Liver (tissue), 9 donors: ENCODE measurements around the gene PHF21B. TPM values are rescaled to one million over a fixed set of nuclear protein-coding genes. Genes with fewer than 3 reads are reported as not detected.

ENCODE experiments used
- DNase-seq: peaks from one replicate; pipeline ENCODE4 v3.0.0-alpha.2; 2017; ENCODE audit warnings: low spot score
- H3K27ac ChIP-seq, 2 donors: one replicate each; pipeline ENCODE4 v1.7.0; 2013; ENCODE audit warnings: inconsistent platforms in 2 of 2, low read length in 2 of 2, control low read depth in 1 of 2, low read depth in 1 of 2, mild to moderate bottlenecking in 1 of 2
- H3K27me3 ChIP-seq, 4 donors: one replicate each; pipeline versions ENCODE4 v1.6.1 to v1.7.0; 2013; ENCODE audit warnings: low read length in 3 of 4, inconsistent platforms in 1 of 4, mild to moderate bottlenecking in 1 of 4, moderate library complexity in 1 of 4; ENCODE audit not compliant: control insufficient read depth in 4 of 4, insufficient read depth in 4 of 4
- H3K36me3 ChIP-seq, 4 donors: one replicate each; pipeline versions ENCODE4 v1.6.1 to v1.7.0; 2013; ENCODE audit warnings: low read length in 3 of 4, mild to moderate bottlenecking in 3 of 4, low read depth in 1 of 4, moderate library complexity in 1 of 4; ENCODE audit not compliant: control insufficient read depth in 4 of 4, insufficient read depth in 3 of 4
- H3K4me1 ChIP-seq, 4 donors: one replicate each; pipeline versions ENCODE4 v1.6.1 to v1.7.0; 2013; ENCODE audit warnings: low read length in 3 of 4, mild to moderate bottlenecking in 3 of 4, moderate library complexity in 1 of 4; ENCODE audit not compliant: control insufficient read depth in 4 of 4, insufficient read depth in 4 of 4
- H3K4me3 ChIP-seq, 3 donors: one replicate each; pipeline versions ENCODE4 v1.6.1 to v1.7.0; 2013; ENCODE audit warnings: low read length in 3 of 3, control low read depth in 1 of 3, low read depth in 1 of 3, mild to moderate bottlenecking in 1 of 3
- H3K9ac ChIP-seq, 2 donors: one replicate each; pipeline ENCODE4 v1.7.0; 2013; ENCODE audit warnings: low read length in 2 of 2, mild to moderate bottlenecking in 2 of 2, moderate library complexity in 2 of 2, control low read depth in 1 of 2, low read depth in 1 of 2
- H3K9me3 ChIP-seq, 4 donors: one replicate each; pipeline versions ENCODE4 v1.6.1 to v1.7.0; 2013; ENCODE audit warnings: low read length in 3 of 4; ENCODE audit not compliant: control insufficient read depth in 4 of 4
- ATF3 ChIP-seq: IDR thresholded peaks from 2 replicates; pipeline ENCODE4 v1.6.1; 2016; ENCODE audit warnings: antibody characterized with exemption
- CTCF ChIP-seq: fragments of 150-350 bp; IDR thresholded peaks from 2 replicates; pipeline ENCODE4 v1.5.1; 2017; ENCODE audit warnings: improper control_type of control experiment, low read depth, low read length; ENCODE audit not compliant: missing input control
- EGR1 ChIP-seq, 2 donors: IDR thresholded peaks; 2 replicates each; pipeline ENCODE4 v1.6.1; 2016 to 2018; ENCODE audit warnings: antibody characterized with exemption in 2 of 2, low read depth in 2 of 2
- FOXA1 ChIP-seq: IDR thresholded peaks from 2 replicates; pipeline ENCODE4 v1.6.1; 2016; ENCODE audit warnings: antibody characterized with exemption
- FOXA2 ChIP-seq: IDR thresholded peaks from 2 replicates; pipeline ENCODE4 v1.6.1; 2016; ENCODE audit warnings: antibody characterized with exemption
- GABPA ChIP-seq, 2 donors: IDR thresholded peaks in 1 of 2; conservative IDR thresholded peaks in 1 of 2; 2 replicates each; pipeline ENCODE4 v1.6.1; 2016; ENCODE audit warnings: antibody characterized with exemption in 2 of 2, mild to moderate bottlenecking in 1 of 2, moderate library complexity in 1 of 2
- HNF4G ChIP-seq: IDR thresholded peaks from 2 replicates; pipeline ENCODE4 v1.6.1; 2016; ENCODE audit warnings: antibody characterized with exemption
- JUND ChIP-seq, 2 donors: IDR thresholded peaks; 2 replicates each; pipeline ENCODE4 v1.6.1; 2016; ENCODE audit warnings: antibody characterized with exemption in 2 of 2
- MAX ChIP-seq: IDR thresholded peaks from 2 replicates; pipeline ENCODE4 v1.6.1; 2016; ENCODE audit warnings: antibody characterized with exemption
- RAD21 ChIP-seq, 2 donors: IDR thresholded peaks; 2 replicates each; pipeline ENCODE4 v1.6.1; 2016; ENCODE audit warnings: antibody characterized with exemption in 2 of 2, mild to moderate bottlenecking in 2 of 2
- REST ChIP-seq: IDR thresholded peaks from 2 replicates; pipeline ENCODE4 v1.6.1; 2016; ENCODE audit warnings: antibody characterized with exemption, mild to moderate bottlenecking
- RXRA ChIP-seq, 2 donors: IDR thresholded peaks; 2 replicates each; pipeline ENCODE4 v1.6.1; 2017 to 2018; ENCODE audit warnings: antibody characterized with exemption in 2 of 2, mild to moderate bottlenecking in 1 of 2
- SP1 ChIP-seq: IDR thresholded peaks from 2 replicates; pipeline ENCODE4 v1.6.1; 2018; ENCODE audit warnings: antibody characterized with exemption, mild to moderate bottlenecking
- TAF1 ChIP-seq: conservative IDR thresholded peaks from 2 replicates; pipeline ENCODE4 v1.6.1; 2016; ENCODE audit warnings: antibody characterized with exemption, mild to moderate bottlenecking
- ZBTB33 ChIP-seq: IDR thresholded peaks from 2 replicates; pipeline ENCODE4 v1.6.1; 2016; ENCODE audit warnings: antibody characterized with exemption
- WGBS: extraction: QIAGEN DNeasy Blood & Tissue Kit; methylation state at CpG from one replicate; pipeline ENCODE4 v1.1.7; 2013; 5-methylcytosine and 5-hydroxymethylcytosine counted together
- polyA plus RNA-seq, 2 donors: library from polyadenylated mRNA; stranded (reverse) in 1 of 2; unstranded in 1 of 2; fragments of 200-250 nt in 1 of 2; fragments of >200 nt in 1 of 2; fragmentation: Nextera tagmentation in 1 of 2; extraction: Ambion mirVana in 1 of 2; gene quantifications; one replicate each; pipeline versions ENCODE4 v1.2.1 to v1.2.3, GENCODE V29; 2013 to 2015
- total RNA-seq, 2 donors: library from RNA; depleted of rRNA; stranded (reverse); fragments of >200 nt; gene quantifications; one replicate each; pipeline ENCODE4 v1.2.3, GENCODE V29; 2014
- donor health status: healthy.
- donor health status: healthy.
- donor health status: healthy.
- donor health status: healthy.
- donor health status: healthy.

The PHF21B gene
- total and polyA plus RNA-seq, 4 donors, result not detected

- no peak overlapping the region for H3K9ac ChIP-seq
- H3K4me1 ChIP-seq, result no peaks in the 10 kb centered on the region
- no peak overlapping the region for H3K4me3 ChIP-seq
- H3K27me3 ChIP-seq, result no peaks in the 10 kb centered on the region
- H3K27ac ChIP-seq, result no peak overlapping the region
- TF ChIP-seq ATF3, result no peak
- TF ChIP-seq RAD21 (IDR thresholded peaks at IDR 0.05), result no peak
- no peak for TF ChIP-seq FOXA2
- no peak for TF ChIP-seq EGR1 (IDR thresholded peaks at IDR 0.05; ENCODE audit: low read depth in 2 of 2)
- no peak for TF ChIP-seq MAX
- no peak for TF ChIP-seq REST
- TF ChIP-seq TAF1, result no peak
- no peak for TF ChIP-seq GABPA (IDR thresholded peaks at IDR 0.05 in 1 of 2, conservative IDR thresholded peaks at IDR 0.05 in 1 of 2)
- TF ChIP-seq SP1, result no peak
- TF ChIP-seq CTCF, result no peak
- WGBS, result 79% methylated on average over 30 of the region's 30 CpGs
- no peak for DNase-seq
- H3K36me3 ChIP-seq, result no peaks in the 10 kb centered on the region
- H3K9me3 ChIP-seq, result no peaks in the 10 kb centered on the region
These were observed 169.0 kb downstream of the PHF21B start for GRCh38 chr22:44840611-44841322.

- H3K36me3 ChIP-seq, result no peaks in the 10 kb centered on the region
- no peaks in the 10 kb centered on the region for H3K27me3 ChIP-seq
- H3K9me3 ChIP-seq, result peaks cover 0 to 6% (median 0%) of the 10 kb centered on the region in 4 donors
- H3K9ac ChIP-seq, result no peak overlapping the region
- no peak overlapping the region for H3K27ac ChIP-seq
- no peak for DNase-seq
- 90% methylated on average over 13 of the region's 13 CpGs for WGBS
- H3K4me3 ChIP-seq, result no peak overlapping the region
- no peaks in the 10 kb centered on the region for H3K4me1 ChIP-seq
- no peak for TF ChIP-seq ATF3
- TF ChIP-seq FOXA1, result no peak
- TF ChIP-seq GABPA (IDR thresholded peaks at IDR 0.05 in 1 of 2, conservative IDR thresholded peaks at IDR 0.05 in 1 of 2), result no peak
- TF ChIP-seq JUND (IDR thresholded peaks at IDR 0.05), result no peak
- TF ChIP-seq CTCF, result no peak
- TF ChIP-seq FOXA2, result no peak
- no peak for TF ChIP-seq MAX
- no peak for TF ChIP-seq REST
- no peak for TF ChIP-seq RAD21 (IDR thresholded peaks at IDR 0.05)
- no peak for TF ChIP-seq ZBTB33
- no peak for TF ChIP-seq HNF4G
- no peak for TF ChIP-seq EGR1 (IDR thresholded peaks at IDR 0.05; ENCODE audit: low read depth in 2 of 2)
- no peak for TF ChIP-seq RXRA (IDR thresholded peaks at IDR 0.05)
These were observed 170.1 kb downstream of the PHF21B start for GRCh38 chr22:44839721-44840120.
